NAMALWA (cell line): ENCODE results near the gene TRDN.

ENCODE experiments used
- DNase-seq: peaks from one replicate; pipeline ENCODE4 v3.0.0-alpha.2; 2015; ENCODE audit warnings: low spot score

Gene TRDN

DNA sequence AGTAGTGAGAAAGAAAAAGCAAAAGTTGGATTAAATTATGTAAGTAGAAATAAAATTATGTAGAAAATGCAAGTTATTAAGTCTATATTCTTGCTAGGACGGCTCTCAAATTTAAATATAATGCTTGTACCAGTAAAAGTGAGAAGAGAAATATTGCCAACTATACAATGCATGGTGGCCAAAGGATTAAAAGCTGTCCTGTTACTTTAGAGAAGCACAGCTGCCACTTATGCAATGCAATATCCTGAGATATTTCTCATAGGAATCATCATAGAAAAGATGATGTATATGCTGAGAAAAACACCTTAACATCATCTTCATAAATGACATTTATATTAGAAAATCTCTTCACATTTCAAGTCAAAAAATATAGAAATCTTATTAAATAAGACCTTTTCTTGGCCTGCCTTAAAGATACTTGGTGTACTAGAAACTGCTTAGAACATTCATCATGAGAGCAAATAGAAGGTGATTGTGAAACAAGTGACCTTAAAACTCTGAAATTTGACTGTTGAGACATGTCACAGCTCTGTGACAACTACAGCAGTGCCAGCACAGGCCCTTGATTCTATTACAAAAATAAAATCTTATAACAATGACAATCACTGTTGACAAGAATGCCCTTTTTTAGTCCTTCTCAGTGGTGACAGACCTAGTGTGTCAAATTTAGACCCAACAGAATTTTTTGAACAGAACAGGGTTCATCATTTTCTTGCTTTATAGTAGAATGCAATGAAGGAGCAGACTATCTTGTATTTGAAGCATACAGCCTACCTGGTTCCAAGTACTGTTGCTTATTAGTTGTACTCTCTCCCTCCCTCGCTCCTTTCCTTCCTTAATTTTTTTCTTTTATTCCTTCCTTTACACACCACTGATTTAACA lies 467.6 kb downstream of the TRDN start:
- DNase-seq = no peak

DNA sequence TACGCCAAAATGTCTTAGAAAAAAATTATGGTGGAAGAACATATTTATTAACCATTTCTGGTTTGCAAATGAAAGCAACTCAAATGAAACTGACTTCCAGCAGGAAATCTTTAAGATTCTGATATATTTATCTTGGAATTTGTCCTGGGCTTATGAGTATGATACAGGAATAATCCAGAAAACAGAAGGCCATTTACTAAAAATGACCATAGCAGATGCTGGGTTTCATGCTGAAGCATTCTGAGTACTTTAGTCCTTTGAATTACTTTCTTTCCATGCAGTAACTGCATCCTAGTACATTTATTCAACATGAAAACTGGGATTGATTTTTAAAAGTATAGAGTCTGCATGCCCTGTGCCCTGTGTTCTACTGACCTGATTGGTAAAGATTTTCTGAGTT lies 468.3 kb downstream of the TRDN start:
- DNase-seq = no peak
